GM19351 (cell line): ENCODE results near the gene NTSR1.

Experiments used
- ATAC-seq: cut with Tn5 transposase; IDR thresholded peaks from one replicate; pipeline ENCODE4 v1.9.1; 2021; ENCODE audit warnings: mild to moderate bottlenecking, moderate library complexity; ENCODE audit not compliant: unreplicated experiment

Gene NTSR1

GRCh38 chr20:62780204-62780603 is 71.6 kb downstream of the NTSR1 start:
- ATAC-seq, result no peak

DNA sequence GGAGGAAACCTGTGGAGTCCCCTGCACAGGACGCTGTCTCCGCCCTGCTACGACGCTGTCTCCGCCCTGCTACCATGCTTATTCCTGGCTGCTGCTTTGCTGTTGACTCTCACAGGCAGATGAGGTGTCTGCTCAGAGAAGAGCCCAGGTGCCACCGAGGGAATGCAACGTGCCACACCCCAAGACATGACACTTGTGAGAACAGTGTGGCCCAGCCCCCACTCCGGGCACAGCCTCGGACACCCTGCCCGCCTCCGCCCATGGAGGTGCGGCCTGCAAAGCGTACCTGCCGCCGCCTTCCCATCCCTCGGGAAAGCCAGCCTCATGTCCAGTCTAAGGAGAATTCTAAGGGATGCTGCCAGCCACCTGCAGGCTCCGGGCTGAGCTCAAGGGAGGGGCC is 72.1 kb downstream of the NTSR1 start:
- no peak for ATAC-seq

GRCh38 chr20:62782149-62782892 is 73.7 kb downstream of the NTSR1 start:
- ATAC-seq, result no peak

DNA sequence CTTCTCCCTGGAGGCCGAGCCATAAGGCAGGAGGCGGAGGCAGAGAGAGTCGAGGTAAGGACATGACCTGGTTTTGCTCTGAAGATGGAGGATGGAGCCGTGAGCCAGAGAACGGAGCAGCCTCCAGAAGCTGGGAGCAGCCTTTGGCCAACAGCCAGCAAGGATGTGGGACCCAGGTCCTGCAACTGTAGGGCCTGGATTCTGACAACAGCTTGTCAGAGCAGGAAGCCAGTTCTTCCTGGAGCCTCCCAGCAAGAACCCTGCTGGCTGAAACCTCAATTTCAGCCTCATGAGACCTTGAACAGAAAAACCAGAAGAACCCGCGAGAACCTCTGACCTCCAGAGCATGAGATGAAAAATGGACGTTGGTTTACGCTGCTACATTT is 74.2 kb downstream of the NTSR1 start:
- no peak for ATAC-seq

GRCh38 chr20:62784497-62784896 is 75.9 kb downstream of the NTSR1 start:
- no peak for ATAC-seq

- ATAC-seq, result no peak
Measured at GRCh38 chr20:62785393-62785792, 76.8 kb downstream of the NTSR1 start.

DNA sequence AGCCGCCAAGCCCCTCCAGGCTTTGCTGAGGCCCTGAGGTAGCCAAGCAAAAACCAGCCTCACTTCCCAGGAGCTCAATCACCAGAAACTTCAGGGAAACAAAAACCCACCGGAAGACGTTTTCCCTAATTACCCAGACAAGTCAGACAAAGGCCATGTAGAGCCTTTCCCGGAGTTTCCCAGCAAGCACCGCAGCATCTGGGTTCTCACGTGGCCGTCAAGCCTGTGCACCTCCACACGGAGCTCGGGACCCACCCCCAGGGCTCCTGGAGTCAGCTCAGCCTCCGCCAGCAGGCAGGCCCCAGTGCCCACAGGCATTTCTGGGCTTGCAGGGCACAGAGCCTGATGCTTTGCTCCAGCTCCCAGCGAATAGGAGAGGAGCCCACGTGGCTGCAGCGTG is 77.5 kb downstream of the NTSR1 start:
- no peak for ATAC-seq

DNA sequence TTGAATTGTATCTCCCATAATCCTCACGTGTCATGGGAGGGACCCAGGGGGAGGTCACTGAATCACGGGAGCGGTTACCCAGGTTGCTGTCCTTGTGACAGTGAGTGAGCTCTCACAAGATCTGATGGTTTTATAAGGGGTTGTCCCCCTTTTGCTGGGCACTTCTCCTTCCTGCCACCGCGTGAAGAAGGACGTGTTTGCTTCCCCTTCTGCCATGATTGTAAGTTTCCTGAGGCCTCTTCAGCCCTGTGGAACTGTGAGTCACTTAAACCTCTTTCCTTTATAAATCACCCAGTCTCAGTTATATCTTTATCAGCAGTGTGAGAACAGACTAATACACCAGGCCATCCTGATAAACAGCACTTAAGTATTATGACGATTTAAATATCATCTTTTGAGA is 78.7 kb downstream of the NTSR1 start:
- ATAC-seq, result no peak

- no peak for ATAC-seq
Measured at GRCh38 chr20:62787866-62788265, 79.2 kb downstream of the NTSR1 start.

- ATAC-seq, result no peak
Measured at GRCh38 chr20:62788607-62789006, 80.0 kb downstream of the NTSR1 start.

DNA sequence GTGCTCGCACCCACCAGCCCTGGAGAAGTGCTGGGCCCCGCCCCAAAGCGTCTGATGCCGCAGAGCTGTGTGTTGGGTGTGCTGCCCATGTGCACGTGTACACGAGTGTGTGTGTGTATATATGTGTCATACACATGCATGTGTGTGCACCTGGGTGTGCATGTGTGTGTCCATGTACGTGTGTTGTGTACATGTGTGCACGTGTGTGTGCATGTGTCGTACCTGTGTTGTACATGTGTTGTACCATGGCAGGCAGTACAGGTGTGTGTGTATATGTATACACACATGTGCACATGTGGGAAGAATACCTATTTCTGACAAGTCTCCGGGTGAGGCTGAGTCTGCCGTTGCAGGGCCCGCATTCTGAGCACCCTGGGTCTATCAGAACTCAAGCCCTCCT is 81.4 kb downstream of the NTSR1 start:
- ATAC-seq, result no peak

GRCh38 chr20:62791301-62792181 is 82.9 kb downstream of the NTSR1 start:
- no peak for ATAC-seq

GRCh38 chr20:62792182-62792939 is 83.7 kb downstream of the NTSR1 start:
- ATAC-seq, result no peak

DNA sequence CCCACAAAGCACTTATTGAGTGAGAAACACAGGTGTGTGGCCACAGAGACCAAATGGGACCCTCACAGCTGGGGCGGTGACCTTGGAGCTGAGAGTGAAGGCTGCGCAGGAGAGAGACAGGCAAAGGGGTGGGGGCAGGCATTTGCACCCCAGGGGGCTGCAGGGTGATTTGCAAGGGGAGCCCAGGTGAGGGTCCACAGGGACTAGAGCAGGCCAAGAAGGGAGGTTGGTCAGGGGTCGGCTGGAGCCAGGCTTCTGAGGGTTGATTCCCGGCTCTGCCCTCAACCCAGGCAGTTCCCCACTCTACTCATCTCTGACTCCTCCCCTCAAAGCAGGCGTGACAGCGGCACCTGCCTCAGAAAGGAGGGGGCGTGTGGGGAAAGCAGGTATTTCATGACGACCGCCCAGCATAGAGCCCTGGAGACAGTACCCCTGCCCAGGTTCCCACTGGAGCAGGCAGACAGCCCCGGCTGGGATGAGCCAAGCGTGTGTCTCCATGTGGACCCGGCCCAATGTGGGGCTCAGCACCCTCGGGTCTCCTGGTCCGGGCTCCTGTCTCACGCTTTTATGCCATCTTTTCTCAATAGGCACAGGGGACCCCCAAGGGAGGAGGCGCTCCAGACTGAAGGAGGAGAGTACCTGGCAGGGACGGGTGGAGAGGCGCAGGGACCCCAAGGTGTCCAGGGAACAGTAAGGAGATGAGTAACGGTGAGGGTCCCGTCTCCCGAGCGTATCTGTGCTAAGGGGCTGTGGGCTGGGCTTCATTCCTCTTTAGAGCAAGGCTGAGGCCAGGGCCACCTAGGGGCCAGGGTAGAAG is 84.5 kb downstream of the NTSR1 start:
- no peak for ATAC-seq

DNA sequence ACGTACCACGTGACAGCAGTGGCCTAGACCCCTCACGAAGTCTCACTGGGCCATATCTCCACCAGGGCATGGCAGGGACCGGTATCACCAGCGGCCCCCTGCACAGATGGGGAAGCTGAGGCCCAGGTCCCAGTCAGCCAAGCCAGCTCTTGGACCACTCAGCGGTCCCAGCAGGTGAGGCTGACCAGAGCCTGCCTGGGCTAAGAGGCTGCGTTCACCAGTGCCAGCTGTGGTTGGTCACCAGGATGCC is 85.0 kb downstream of the NTSR1 start:
- peak; percentile 5 for ATAC-seq

DNA sequence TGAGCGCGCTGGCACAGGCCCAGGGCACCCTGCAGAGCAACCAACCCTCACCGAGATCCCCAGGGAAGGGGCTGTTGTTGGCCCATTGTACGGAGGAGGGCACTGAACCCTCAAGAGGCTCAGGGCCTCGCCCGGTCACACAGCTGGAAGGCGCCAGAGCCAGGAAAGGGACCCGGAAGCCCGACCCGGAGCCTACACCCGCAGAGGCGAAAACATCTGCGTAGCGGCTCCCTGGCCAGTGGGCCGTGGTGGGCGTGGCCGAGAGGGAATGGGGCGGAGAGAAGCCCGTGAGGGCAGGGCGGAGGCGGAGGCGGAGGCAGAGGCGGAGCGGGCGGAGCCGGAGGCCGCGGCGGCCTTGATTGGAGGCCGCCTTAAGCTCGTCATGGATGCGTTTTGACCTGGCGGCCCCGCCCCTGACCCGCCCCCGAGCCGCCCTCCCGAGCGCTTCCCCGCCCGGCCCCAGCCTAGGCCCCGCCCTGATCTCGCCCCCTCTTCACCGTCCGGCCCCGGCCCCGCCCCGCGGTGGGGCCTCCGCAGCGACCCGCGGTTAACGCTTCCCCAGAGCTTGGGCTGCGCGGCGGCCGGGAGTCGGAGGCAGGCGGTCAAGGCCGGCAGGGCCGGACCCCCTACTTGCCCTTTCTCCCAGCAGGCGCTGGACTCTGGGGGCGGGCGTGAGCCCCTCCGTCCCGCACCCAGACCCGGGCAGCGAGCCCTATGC is 85.5 kb downstream of the NTSR1 start:
- ATAC-seq, result peak; percentile 72

DNA sequence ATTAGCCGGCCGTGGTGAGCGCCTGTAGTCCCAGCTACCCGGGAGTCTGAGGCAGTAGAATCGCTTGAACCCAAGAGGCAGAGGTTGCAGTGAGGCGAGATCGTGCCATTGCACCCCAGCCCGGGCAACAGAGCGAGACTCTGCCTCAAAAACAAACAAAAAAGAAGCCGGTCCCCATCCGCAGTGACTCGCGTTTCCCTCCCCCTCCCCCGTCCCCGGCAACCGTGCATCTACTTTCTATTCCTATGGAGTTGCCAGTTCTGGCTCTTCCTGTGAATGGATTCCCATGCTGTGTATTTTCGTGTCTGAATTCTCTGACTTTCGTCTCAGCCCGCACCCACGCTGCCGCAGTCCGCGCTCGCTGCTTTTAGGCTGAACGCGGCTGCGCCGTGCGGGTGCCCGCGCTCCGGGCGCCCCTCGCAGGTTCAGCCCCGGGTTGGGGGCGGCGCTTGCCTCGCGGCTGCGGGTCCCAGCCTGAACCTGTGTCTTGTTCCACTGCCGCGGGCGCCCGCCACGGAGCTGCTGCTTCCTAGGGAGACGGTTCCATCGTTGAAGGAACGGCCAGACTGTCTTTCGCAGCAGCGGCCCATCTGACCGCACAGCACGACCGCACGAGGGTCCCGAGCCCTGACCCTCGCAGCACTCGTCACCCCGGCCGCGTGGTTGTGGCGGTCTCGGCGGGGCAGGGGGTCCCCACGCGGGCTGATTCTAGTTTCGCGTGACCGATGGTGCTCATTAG is 86.6 kb downstream of the NTSR1 start:
- no peak for ATAC-seq

- ATAC-seq, result peak; percentile 6
Measured at GRCh38 chr20:62796699-62797491, 88.3 kb downstream of the NTSR1 start.
